Neutrophil (primary cell): ENCODE data around the gene ERG.

Experiments used
- H3K27ac ChIP-seq: fragments of 200-600 bp; sonication (generic); 2 replicates; pipeline ENCODE4 v1.5.1; 2016; ENCODE audit warnings: mild to moderate bottlenecking, moderate library complexity
- H3K27me3 ChIP-seq: fragments of 200-600 bp; sonication (generic); 2 replicates; pipeline ENCODE4 v1.6.0; 2016; ENCODE audit warnings: mild to moderate bottlenecking
- H3K36me3 ChIP-seq: fragments of 200-600 bp; sonication (generic); 2 replicates; pipeline ENCODE4 v1.5.1; 2017
- H3K4me1 ChIP-seq, 2 experiments: fragments of 200-600 bp in 1 of 2; sonication (generic) in 1 of 2; 1 replicate in 1 of 2; 2 replicates in 1 of 2; pipeline versions ENCODE4 v1.5.1 to v1.6.1; 2013 to 2016; ENCODE audit warnings: low read depth in 1 of 2, low read length in 1 of 2, mild to moderate bottlenecking in 1 of 2, moderate library complexity in 1 of 2; ENCODE audit not compliant: control insufficient read depth in 1 of 2, insufficient read depth in 1 of 2
- H3K4me3 ChIP-seq, 2 experiments: fragments of 200-600 bp in 1 of 2; sonication (generic) in 1 of 2; 1 replicate in 1 of 2; 2 replicates in 1 of 2; pipeline ENCODE4 v1.5.1; 2013 to 2016; ENCODE audit warnings: low read depth in 1 of 2, low read length in 1 of 2, mild to moderate bottlenecking in 1 of 2, moderate library complexity in 1 of 2
- H3K9me3 ChIP-seq: fragments of 200-600 bp; sonication (generic); 2 replicates; pipeline ENCODE4 v1.5.1; 2016
- CTCF ChIP-seq: fragments of 200-600 bp; sonication (generic); IDR thresholded peaks from 2 replicates; pipeline ENCODE4 v1.5.1; 2016; ENCODE audit warnings: antibody characterized with exemption

Gene ERG

GRCh38 chr21:38359090-38359489 is 139.2 kb downstream of the ERG start:
- Histone ChIP-seq H3K4me1 (peaks cover 26 to 28% of the 10 kb centered on the region in 2 experiments), H3K4me3 (no peak overlapping the region), H3K27ac (no peak overlapping the region), H3K9me3 (no peaks in the 10 kb centered on the region), H3K36me3 (no peaks in the 10 kb centered on the region), H3K27me3 (no peaks in the 10 kb centered on the region)
- no peak for TF ChIP-seq CTCF

DNA sequence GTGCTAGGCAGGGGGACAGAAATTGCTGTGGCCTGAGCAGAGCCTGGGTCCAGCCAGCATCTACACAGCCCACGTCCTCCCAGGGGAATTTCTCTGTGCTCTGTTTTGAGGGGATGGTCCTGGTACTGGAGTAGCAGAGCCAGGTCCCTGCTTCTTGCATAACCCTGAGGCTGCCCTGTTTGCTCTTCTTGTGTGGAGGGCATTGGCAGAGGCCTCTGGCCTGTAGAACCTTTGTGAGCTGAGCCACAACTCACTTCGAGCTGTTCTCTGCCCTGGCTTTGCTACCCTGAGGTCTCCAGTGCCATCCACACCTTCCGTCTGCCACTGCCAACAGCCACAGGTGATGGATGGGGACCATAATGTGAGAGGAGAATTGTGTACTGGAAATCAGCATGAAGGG is 139.6 kb downstream of the ERG start:
- Histone ChIP-seq H3K4me1 (peaks cover 22 to 24% of the 10 kb centered on the region in 2 experiments), H3K27me3 (no peaks in the 10 kb centered on the region), H3K9me3 (no peaks in the 10 kb centered on the region), H3K4me3 (no peak overlapping the region), H3K27ac (no peak overlapping the region), H3K36me3 (no peaks in the 10 kb centered on the region)
- no peak for TF ChIP-seq CTCF

GRCh38 chr21:38358098-38358497 is 140.2 kb downstream of the ERG start:
- no peak overlapping the region for H3K4me3 ChIP-seq
- peaks cover 16 to 18% of the 10 kb centered on the region in 2 experiments for H3K4me1 ChIP-seq
- no peak overlapping the region for H3K27ac ChIP-seq
- no peaks in the 10 kb centered on the region for H3K9me3 ChIP-seq
- no peak for TF ChIP-seq CTCF
- no peaks in the 10 kb centered on the region for H3K27me3 ChIP-seq
- H3K36me3 ChIP-seq: no peaks in the 10 kb centered on the region

GRCh38 chr21:38356883-38357625 is 141.2 kb downstream of the ERG start:
- Histone ChIP-seq H3K9me3 (no peaks in the 10 kb centered on the region), H3K27ac (no peak overlapping the region), H3K36me3 (no peaks in the 10 kb centered on the region), H3K4me3 (no peak overlapping the region), H3K4me1 (peaks cover 20 to 23% of the 10 kb centered on the region in 2 experiments), H3K27me3 (no peaks in the 10 kb centered on the region)
- TF ChIP-seq CTCF: no peak

DNA sequence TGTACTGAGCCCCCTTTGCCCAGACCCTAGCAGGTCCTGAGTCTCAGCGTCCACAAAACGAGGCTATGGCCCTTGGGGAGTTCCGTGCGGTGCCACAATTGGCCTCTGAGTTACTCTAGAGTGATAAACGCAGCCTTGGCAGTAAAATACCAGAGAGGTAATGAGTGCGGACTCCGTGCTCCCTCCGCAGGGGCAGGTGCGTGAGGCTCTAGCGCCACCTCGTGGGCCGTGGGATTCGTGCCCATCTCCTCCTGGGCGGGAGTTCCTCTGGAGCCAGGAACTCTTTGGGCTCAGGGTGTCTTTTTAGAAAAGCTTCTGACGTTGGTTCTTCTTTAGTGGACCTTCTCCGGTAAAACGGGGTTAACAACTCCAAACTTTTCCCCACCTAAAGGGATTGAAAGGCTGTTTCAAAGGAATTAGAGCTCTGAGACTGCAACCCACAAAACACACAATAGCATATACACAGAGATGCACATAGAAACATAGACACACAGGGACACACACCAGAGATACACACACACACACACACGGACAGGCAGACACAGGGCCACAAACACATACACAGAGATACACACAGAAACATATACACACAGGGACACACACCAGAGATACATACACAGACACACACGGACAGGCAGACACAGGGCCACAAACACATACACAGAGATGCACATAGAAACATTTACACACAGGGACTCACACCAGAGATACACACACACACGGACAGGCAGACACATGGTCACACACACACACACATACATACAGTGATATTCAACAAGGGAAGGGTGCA is 142.1 kb downstream of the ERG start:
- Histone ChIP-seq H3K4me1 (peaks cover 29 to 32% of the 10 kb centered on the region in 2 experiments), H3K4me3 (no peak overlapping the region)

More for the DNA sequence above, 142.1 kb downstream of the ERG start:
- H3K36me3 ChIP-seq: no peaks in the 10 kb centered on the region
- peak; percentile 89 for TF ChIP-seq CTCF
- H3K27me3 ChIP-seq: no peaks in the 10 kb centered on the region
- H3K9me3 ChIP-seq: no peaks in the 10 kb centered on the region
- H3K27ac ChIP-seq: no peak overlapping the region
